ENCODE measurements around the gene WFDC8.

DNA sequence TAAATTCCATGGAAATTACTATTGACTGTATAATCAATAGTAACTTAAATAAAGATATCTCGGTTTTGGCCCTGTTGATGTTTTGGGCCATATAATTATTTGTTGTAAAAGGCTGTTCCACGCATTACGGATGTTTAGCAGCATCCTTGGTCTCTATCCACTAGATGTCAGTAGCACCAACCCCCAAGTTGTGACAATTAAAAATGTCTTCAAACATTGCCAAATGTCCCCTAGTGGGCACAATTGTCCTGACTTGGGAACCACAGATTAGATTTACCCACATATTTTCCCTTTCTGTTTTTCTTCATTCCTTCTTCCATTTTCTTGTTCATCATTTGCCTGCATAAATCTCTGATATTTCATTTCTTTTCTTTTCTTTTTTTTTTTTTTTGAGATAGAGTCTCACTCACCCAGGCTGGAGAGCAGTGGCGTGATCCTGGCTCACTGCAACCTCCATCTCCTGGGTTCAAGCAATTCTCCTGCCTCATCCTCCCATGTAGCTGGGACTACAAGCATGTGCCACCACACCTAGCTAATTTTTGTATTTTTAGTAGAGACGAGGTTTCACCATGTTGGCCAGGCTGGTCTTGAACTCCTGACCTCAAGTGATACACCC, 13.6 kb upstream of the WFDC8 start:
- TF ChIP-seq RAD21 (conservative IDR thresholded peaks at IDR 0.05): no peak
- TF ChIP-seq POLR2AphosphoS5 (IDR thresholded peaks at IDR 0.05): no peak
- no peak for TF ChIP-seq TAF1 (IDR thresholded peaks at IDR 0.05; ENCODE audit: low read depth)
- TF ChIP-seq, protein P1, sequence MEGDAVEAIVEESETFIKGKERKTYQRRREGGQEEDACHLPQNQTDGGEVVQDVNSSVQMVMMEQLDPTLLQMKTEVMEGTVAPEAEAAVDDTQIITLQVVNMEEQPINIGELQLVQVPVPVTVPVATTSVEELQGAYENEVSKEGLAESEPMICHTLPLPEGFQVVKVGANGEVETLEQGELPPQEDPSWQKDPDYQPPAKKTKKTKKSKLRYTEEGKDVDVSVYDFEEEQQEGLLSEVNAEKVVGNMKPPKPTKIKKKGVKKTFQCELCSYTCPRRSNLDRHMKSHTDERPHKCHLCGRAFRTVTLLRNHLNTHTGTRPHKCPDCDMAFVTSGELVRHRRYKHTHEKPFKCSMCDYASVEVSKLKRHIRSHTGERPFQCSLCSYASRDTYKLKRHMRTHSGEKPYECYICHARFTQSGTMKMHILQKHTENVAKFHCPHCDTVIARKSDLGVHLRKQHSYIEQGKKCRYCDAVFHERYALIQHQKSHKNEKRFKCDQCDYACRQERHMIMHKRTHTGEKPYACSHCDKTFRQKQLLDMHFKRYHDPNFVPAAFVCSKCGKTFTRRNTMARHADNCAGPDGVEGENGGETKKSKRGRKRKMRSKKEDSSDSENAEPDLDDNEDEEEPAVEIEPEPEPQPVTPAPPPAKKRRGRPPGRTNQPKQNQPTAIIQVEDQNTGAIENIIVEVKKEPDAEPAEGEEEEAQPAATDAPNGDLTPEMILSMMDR (IDR thresholded peaks at IDR 0.05; ENCODE audit: poor library complexity, severe bottlenecking): peak; percentile 37
- TF ChIP-seq, protein P2, sequence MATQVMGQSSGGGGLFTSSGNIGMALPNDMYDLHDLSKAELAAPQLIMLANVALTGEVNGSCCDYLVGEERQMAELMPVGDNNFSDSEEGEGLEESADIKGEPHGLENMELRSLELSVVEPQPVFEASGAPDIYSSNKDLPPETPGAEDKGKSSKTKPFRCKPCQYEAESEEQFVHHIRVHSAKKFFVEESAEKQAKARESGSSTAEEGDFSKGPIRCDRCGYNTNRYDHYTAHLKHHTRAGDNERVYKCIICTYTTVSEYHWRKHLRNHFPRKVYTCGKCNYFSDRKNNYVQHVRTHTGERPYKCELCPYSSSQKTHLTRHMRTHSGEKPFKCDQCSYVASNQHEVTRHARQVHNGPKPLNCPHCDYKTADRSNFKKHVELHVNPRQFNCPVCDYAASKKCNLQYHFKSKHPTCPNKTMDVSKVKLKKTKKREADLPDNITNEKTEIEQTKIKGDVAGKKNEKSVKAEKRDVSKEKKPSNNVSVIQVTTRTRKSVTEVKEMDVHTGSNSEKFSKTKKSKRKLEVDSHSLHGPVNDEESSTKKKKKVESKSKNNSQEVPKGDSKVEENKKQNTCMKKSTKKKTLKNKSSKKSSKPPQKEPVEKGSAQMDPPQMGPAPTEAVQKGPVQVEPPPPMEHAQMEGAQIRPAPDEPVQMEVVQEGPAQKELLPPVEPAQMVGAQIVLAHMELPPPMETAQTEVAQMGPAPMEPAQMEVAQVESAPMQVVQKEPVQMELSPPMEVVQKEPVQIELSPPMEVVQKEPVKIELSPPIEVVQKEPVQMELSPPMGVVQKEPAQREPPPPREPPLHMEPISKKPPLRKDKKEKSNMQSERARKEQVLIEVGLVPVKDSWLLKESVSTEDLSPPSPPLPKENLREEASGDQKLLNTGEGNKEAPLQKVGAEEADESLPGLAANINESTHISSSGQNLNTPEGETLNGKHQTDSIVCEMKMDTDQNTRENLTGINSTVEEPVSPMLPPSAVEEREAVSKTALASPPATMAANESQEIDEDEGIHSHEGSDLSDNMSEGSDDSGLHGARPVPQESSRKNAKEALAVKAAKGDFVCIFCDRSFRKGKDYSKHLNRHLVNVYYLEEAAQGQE (IDR thresholded peaks at IDR 0.05; ENCODE audit: borderline replicate concordance): no peak
- no peak for TF ChIP-seq EZH2 (IDR thresholded peaks at IDR 0.05; ENCODE audit: borderline replicate concordance, insufficient read depth, low read length, poor library complexity, severe bottlenecking)
- no peak for TF ChIP-seq EP300 (conservative IDR thresholded peaks at IDR 0.05; ENCODE audit: poor library complexity, severe bottlenecking)

Data from neural cell (in vitro differentiated cells).